GM12878 (cell line): Measurements from ENCODE around the gene ARAP2. TPM values are rescaled to one million over a fixed set of nuclear protein-coding genes. Genes with fewer than 3 reads are reported as not detected.

Experiments
- ATAC-seq: fragments of 200-7000 bp; cut with Tn5 transposase; 3 replicates; pipeline ENCODE4 v1.9.1; 2020; ENCODE audit warnings: mild to moderate bottlenecking, moderate library complexity
- BruUV-seq: library from RNA; stranded (reverse); fragments of 400-500 nt; replicated peaks from 2 replicates; lab custom pipeline; 2021; lab: Mats Ljungman, UMichigan
- CTCF ChIA-PET: fragments of 300-600 bp; sonication (Branson Sonifier 250); formaldehyde crosslinking; extraction: SDS; loops from one replicate; lab custom pipeline; 2021; ENCODE audit warnings: inconsistent platforms; lab: Yijun Ruan, JAX
- POLR2A ChIA-PET: fragments of 350-600 bp; formaldehyde crosslinking; extraction: SDS; loops from one replicate; lab custom pipeline; 2021; ENCODE audit warnings: inconsistent platforms; lab: Charles Lee
- RAD21 ChIA-PET: fragments of 300-600 bp; sonication (Branson Sonifier 250); formaldehyde crosslinking; loops from one replicate; lab custom pipeline; 2023; ENCODE audit warnings: antibody characterized with exemption; ENCODE audit not compliant: unreplicated experiment; lab: Charles Lee
- SMC1A ChIA-PET: fragments of 300-600 bp; sonication (Branson Sonifier 250); formaldehyde crosslinking; loops from one replicate; lab custom pipeline; 2023; ENCODE audit not compliant: unreplicated experiment, uncharacterized antibody; lab: Charles Lee
- DNase-seq: peaks from one replicate; pipeline ENCODE4 v3.0.0-alpha.2; 2011; ENCODE audit warnings: low read depth, low spot score
- FAIRE-seq: peaks from 3 replicates; lab custom pipeline; 2011; peaks lifted over from hg19 to GRCh38; lab: Jason Lieb, UNC
- H2AFZ ChIP-seq: 2 replicates; pipeline ENCODE4 v1.6.0; 2011; ENCODE audit warnings: low read depth, low read length, control low read depth; ENCODE audit not compliant: control insufficient read depth
- H3K27ac ChIP-seq: 2 replicates; pipeline ENCODE4 v1.5.1; 2011; ENCODE audit warnings: control low read depth; ENCODE audit not compliant: control insufficient read depth, insufficient read depth
- H3K27me3 ChIP-seq, 2 experiments: replicated peaks in 1 of 2; 2 replicates each; pipeline versions ENCODE4 v1.6.0 to v1.6.1; 2011; ENCODE audit warnings: low read length in 1 of 2; ENCODE audit not compliant: control insufficient read depth in 2 of 2, insufficient read depth in 2 of 2
- H3K36me3 ChIP-seq, 2 experiments: 2 replicates each; pipeline ENCODE4 v1.5.1; 2011; ENCODE audit warnings: low read length in 1 of 2; ENCODE audit not compliant: control insufficient read depth in 2 of 2, insufficient read depth in 2 of 2
- H3K4me1 ChIP-seq: 2 replicates; pipeline ENCODE4 v1.6.1; 2011; ENCODE audit warnings: mild to moderate bottlenecking, low read length, moderate library complexity, mixed read lengths; ENCODE audit not compliant: control insufficient read depth, insufficient read depth
- H3K4me2 ChIP-seq: 2 replicates; pipeline ENCODE4 v1.6.0; 2011; ENCODE audit warnings: control low read depth; ENCODE audit not compliant: control insufficient read depth, insufficient read depth
- H3K4me3 ChIP-seq: fragments of 200-600 bp; sonication (generic); 2 replicates; pipeline ENCODE4 v1.5.1; 2016
- H3K79me2 ChIP-seq: 2 replicates; pipeline ENCODE4 v1.6.0; 2011; ENCODE audit warnings: low read length; ENCODE audit not compliant: control insufficient read depth, insufficient read depth
- H3K9ac ChIP-seq: 2 replicates; pipeline ENCODE4 v1.8.0; 2011; ENCODE audit warnings: low read length, control low read depth, mixed read lengths; ENCODE audit not compliant: control insufficient read depth, insufficient read depth
- H3K9me3 ChIP-seq: replicated peaks from 3 replicates; pipeline ENCODE4 v1.5.1; 2011; ENCODE audit warnings: mild to moderate bottlenecking, low read length; ENCODE audit not compliant: control insufficient read depth, insufficient read depth
- H4K20me1 ChIP-seq: 2 replicates; pipeline ENCODE4 v1.6.0; 2011; ENCODE audit not compliant: control insufficient read depth, insufficient read depth
- CBX5 ChIP-seq: sonication (generic); IDR thresholded peaks from 2 replicates; pipeline ENCODE4 v1.6.1; 2016; ENCODE audit warnings: low read depth, moderate library complexity, mild to moderate bottlenecking, inconsistent platforms
- GATAD2B ChIP-seq: fragments of 450-650 bp; conservative IDR thresholded peaks from 2 replicates; pipeline ENCODE4 v1.6.1; 2017; ENCODE audit warnings: low read depth, mild to moderate bottlenecking, moderate library complexity
- IKZF1 ChIP-seq: fragments of 450-650 bp; conservative IDR thresholded peaks from 2 replicates; pipeline ENCODE4 v1.6.1; 2017; ENCODE audit warnings: antibody characterized with exemption, mild to moderate bottlenecking
- KAT2A ChIP-seq: conservative IDR thresholded peaks from 2 replicates; pipeline ENCODE4 v1.6.1; 2011; ENCODE audit warnings: low read depth, low read length; ENCODE audit not compliant: control insufficient read depth
- MAX ChIP-seq: IDR thresholded peaks from 2 replicates; pipeline ENCODE4 v1.6.1; 2012; ENCODE audit warnings: low read depth, low read length, improper control_type of control experiment
- MLLT1 ChIP-seq: fragments of 450-650 bp; IDR thresholded peaks from 2 replicates; pipeline ENCODE4 v1.6.1; 2016; ENCODE audit warnings: mild to moderate bottlenecking
- TCF12 ChIP-seq: IDR thresholded peaks from 2 replicates; pipeline ENCODE4 v1.6.1; 2011; ENCODE audit warnings: low read depth, mild to moderate bottlenecking, low read length
- YY1 ChIP-seq: IDR thresholded peaks from 2 replicates; pipeline ENCODE4 v1.6.1; 2011; ENCODE audit warnings: low read depth, mild to moderate bottlenecking, low read length
- WGBS: methylation state at CpG from one replicate; pipeline ENCODE4 v1.1.6; 2016; ENCODE audit warnings: low lambda C conversion rate; ENCODE audit not compliant: insufficient replicate concordance, insufficient coverage; ENCODE audit errors: missing lambda C conversion rate; 5-methylcytosine and 5-hydroxymethylcytosine counted together
- in situ Hi-C: fragments of 300-500 bp; cut with MboI; formaldehyde crosslinking; loops from 9 replicates; pipeline ENCODE4 v1.14.3; 2018; ENCODE audit warnings: mixed read lengths
- intact Hi-C: fragments of 100-400 bp; cut with micrococcal nuclease; formaldehyde crosslinking; loops from one replicate; pipeline ENCODE4 v1.14.2; 2022; ENCODE audit not compliant: unreplicated experiment
- polyA plus RNA-seq, 11 experiments: library from polyadenylated mRNA; depleted of rRNA in 4 of 11; unstranded in 6 of 11; stranded (reverse) in 5 of 11; fragments of >200 nt; fragmentation: Nextera tagmentation in 4 of 11; fragmentation: Illumina TruSeq in 1 of 11; extraction: Ambion mirVana in 4 of 11; extraction: Trizol in 1 of 11; gene quantifications; 1 replicate in 1 of 11; 2 replicates in 10 of 11; pipeline versions ENCODE4 v1.2.1 to v1.2.3, GENCODE V29; 2011 to 2016; ENCODE audit warnings: inconsistent platforms in 2 of 11, missing spikeins in 2 of 11, low read depth in 1 of 11
- total RNA-seq, 4 experiments: library from RNA; depleted of rRNA in 3 of 4; stranded (reverse); fragments of >200 nt in 3 of 4; fragmentation: Illumina TruSeq in 1 of 4; extraction: Trizol in 1 of 4; gene quantifications; 2 replicates each; pipeline versions ENCODE4 v1.2.1 to v1.2.3, GENCODE V29; 2013 to 2021

ARAP2 gene
- total and polyA plus RNA-seq, 10 of the 15 experiments (the other 5 are each of a cell fraction or from before 2014, with no cell fraction given), result 5.4 to 36.1 (median 12.2) TPM

- H3K36me3 ChIP-seq, result peaks cover 0 to 6% of the 10 kb centered on the region in 2 experiments; a peak in 2 of 4 replicates
- no peaks in the 10 kb centered on the region for H3K79me2 ChIP-seq
- intact Hi-C loops, result no loop called here
- TF ChIP-seq GATAD2B, result no peak
- no peak for TF ChIP-seq YY1
- no peak for TF ChIP-seq KAT2A
- TF ChIP-seq CBX5, result no peak
- no peaks in the 10 kb centered on the region for H3K9me3 ChIP-seq
- no peaks in the 10 kb centered on the region for H4K20me1 ChIP-seq
- no peak overlapping the region for H3K9ac ChIP-seq
- no peak overlapping the region for H3K4me2 ChIP-seq
- H3K27ac ChIP-seq, result no peak overlapping the region
- ChIA-PET RAD21 (no interaction called here), POLR2A (no interaction called here), CTCF (interaction anchor here (2.0 kb wide), 1 partner anchor 15 kb away, joined by 4 read pairs; no protein-coding TSS in a partner anchor), SMC1A (interaction anchor here (1.4 kb wide), 1 partner anchor 9 kb away, joined by 4 read pairs; no protein-coding TSS in a partner anchor)
- H3K27me3 ChIP-seq, result no peaks in the 10 kb centered on the region
- 96% methylated on average over 3 of the region's 3 CpGs for WGBS
- BruUV-seq, result no TSS peak
- H2AFZ ChIP-seq, result no peak overlapping the region
- in situ Hi-C loops, result loop anchor here (25.0 kb wide), 1 partner anchor 1209 kb away; no protein-coding TSS in a partner anchor
- H3K4me3 ChIP-seq, result no peak overlapping the region
- peaks cover 3% of the 10 kb centered on the region; the same call in 1 of the 2 replicates for H3K4me1 ChIP-seq
- ATAC-seq (no peak), FAIRE-seq (no peak), DNase-seq (no peak)
These were observed 65.8 kb downstream of the ARAP2 start for GRCh38 chr4:36178484-36178883.

DNA sequence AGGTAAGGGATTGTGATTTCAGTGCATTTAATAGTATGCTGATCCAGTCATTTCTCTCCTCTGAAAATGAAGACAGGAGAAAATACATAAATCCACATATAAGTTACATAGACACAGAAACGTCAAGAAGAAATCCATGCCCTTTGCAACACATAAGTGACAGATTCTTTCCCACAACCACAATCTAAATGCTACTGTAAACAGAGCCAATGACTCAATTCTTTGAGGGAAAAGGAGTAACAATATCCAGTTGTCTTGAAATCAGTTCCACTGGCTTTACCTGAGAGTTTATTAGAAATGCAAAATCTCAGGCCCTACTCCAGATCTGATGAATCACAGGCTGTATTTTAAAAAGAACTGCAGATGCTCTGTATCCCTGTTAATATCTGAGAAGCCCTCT is 66.4 kb downstream of the ARAP2 start:
- in situ Hi-C loops, result loop anchor here (25.0 kb wide), 1 partner anchor 1209 kb away; no protein-coding TSS in a partner anchor
- ChIA-PET SMC1A (interaction anchor here (1.4 kb wide), 1 partner anchor 9 kb away, joined by 4 read pairs; no protein-coding TSS in a partner anchor), POLR2A (no interaction called here), RAD21 (interaction anchor here (0.9 kb wide), 1 partner anchor 11 kb away, joined by 4 read pairs; no protein-coding TSS in a partner anchor), CTCF (interaction anchor here (2.0 kb wide), 1 partner anchor 14 kb away, joined by 4 read pairs; no protein-coding TSS in a partner anchor)
- Histone ChIP-seq H3K27me3 (no peaks in the 10 kb centered on the region), H3K4me1 (no peaks in the 10 kb centered on the region), H2AFZ (no peak overlapping the region), H3K27ac (no peak overlapping the region), H3K79me2 (no peaks in the 10 kb centered on the region), H3K4me2 (no peak overlapping the region), H3K4me3 (no peak overlapping the region), H3K9me3 (no peaks in the 10 kb centered on the region), H3K36me3 (peaks cover 0 to 4% of the 10 kb centered on the region in 2 experiments; a peak in 1 of 4 replicates), H3K9ac (no peak overlapping the region), H4K20me1 (no peaks in the 10 kb centered on the region)
- DNase-seq (no peak), FAIRE-seq (no peak), ATAC-seq (no peak)
- TF ChIP-seq MLLT1, result no peak
- TF ChIP-seq IKZF1, result no peak
- no peak for TF ChIP-seq MAX
- no peak for TF ChIP-seq TCF12
- no TSS peak for BruUV-seq
- WGBS, result 100% methylated on average over 1 of the region's 1 CpG
- intact Hi-C loops, result no loop called here
